T-helper 1 cell treated with Interleukin-12 subunit alpha and Interleukin-12 subunit beta and Interleukin-4 antibody, amounts not matched to agents 30 μg/mL and 1 μg/mL, for 36 hours (primary cell): ENCODE measurements around the gene COPA.

Experiments
- H3K27ac Mint-ChIP-seq: one replicate; pipeline ENCODE4 v1.8.0; 2021; ENCODE audit warnings: mild to moderate bottlenecking, mixed read lengths
- H3K27me3 Mint-ChIP-seq: one replicate; pipeline ENCODE4 v1.8.0; 2021; ENCODE audit warnings: low read depth, mixed read lengths
- H3K36me3 Mint-ChIP-seq: one replicate; pipeline ENCODE4 v1.8.0; 2021; ENCODE audit warnings: low read depth, mixed read lengths
- H3K4me1 Mint-ChIP-seq: one replicate; pipeline ENCODE4 v1.8.0; 2021; ENCODE audit warnings: low read depth, mixed read lengths
- H3K4me3 Mint-ChIP-seq: one replicate; pipeline ENCODE4 v1.8.0; 2021; ENCODE audit warnings: mild to moderate bottlenecking, moderate library complexity, mixed read lengths
- H3K9me3 Mint-ChIP-seq: one replicate; pipeline ENCODE4 v1.8.0; 2021; ENCODE audit warnings: mixed read lengths

COPA gene

DNA sequence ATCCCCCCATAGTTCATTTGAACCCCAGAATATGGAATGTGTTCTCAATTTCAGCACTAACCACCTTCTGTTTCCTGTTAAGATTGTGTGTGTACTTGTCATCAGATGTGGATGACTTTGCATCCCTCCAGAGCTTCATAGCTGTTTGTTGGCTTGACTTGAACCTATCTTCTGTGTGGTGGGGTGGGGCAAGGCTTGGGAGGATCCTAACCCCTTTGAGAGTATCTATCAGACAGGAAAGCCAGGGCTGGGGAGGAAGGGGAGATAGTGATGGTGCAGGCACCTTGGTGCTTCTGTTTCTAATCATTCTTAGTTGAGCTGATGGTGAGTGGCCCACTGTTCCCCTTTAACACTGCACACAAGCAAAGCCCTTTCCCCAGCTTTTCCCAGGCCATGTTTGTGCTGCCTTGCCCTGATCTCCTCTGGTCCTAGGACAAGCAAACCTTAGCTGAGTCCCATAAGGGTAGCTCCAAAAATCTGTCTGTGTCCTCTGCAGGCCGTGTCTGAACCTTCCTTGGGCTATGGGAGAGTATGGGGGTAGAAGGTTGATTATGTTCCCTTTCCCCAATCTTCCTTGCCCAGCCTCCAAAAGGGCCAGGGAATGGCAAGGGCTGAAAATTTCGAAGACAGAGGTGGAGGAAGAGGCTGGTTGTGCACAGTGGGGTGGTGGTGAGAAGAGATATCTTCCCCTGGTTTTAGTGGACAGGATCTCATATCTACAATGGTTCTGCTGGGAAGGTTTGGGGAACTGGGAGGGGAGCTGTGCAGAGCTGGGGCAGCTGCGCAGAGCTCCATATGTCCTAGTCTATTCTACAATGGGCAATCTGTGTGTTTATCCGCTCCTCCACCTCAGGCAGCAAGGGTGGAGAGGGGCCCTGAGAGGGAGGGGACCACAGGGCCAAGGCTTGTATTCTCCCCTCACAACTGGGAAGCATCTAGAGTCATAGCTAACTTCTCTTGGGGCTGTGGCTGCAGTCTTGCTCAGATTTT is 25.2 kb upstream of the COPA start:
- no peaks in the 10 kb centered on the region for H3K9me3 Mint-ChIP-seq
- no peak overlapping the region for H3K27ac Mint-ChIP-seq
- no peaks in the 10 kb centered on the region for H3K36me3 Mint-ChIP-seq
- no peaks in the 10 kb centered on the region for H3K27me3 Mint-ChIP-seq
- no peaks in the 10 kb centered on the region for H3K4me1 Mint-ChIP-seq
- no peak overlapping the region for H3K4me3 Mint-ChIP-seq

DNA sequence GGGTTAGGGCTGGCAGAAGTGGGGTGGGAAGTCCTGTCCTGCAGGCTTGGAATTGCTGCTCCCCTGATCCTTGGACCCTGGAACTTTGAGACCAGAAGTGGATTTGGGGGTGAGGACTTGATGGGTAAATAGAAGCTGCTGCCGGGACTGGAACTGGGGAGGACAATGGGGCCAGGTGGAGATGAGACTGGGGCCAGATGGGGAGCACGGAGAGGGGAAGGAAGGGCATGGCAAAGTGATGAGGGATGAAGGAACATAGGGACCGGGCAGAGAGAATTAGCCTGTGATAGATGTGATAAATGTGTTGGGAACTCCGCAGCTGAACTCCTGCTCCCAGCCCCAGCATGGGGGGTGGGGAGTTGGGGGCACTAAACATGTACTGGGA is 24.5 kb upstream of the COPA start:
- no peak overlapping the region for H3K4me3 Mint-ChIP-seq
- no peaks in the 10 kb centered on the region for H3K36me3 Mint-ChIP-seq
- no peaks in the 10 kb centered on the region for H3K9me3 Mint-ChIP-seq
- H3K27me3 Mint-ChIP-seq, result no peaks in the 10 kb centered on the region
- H3K27ac Mint-ChIP-seq, result no peak overlapping the region
- H3K4me1 Mint-ChIP-seq, result no peaks in the 10 kb centered on the region

DNA sequence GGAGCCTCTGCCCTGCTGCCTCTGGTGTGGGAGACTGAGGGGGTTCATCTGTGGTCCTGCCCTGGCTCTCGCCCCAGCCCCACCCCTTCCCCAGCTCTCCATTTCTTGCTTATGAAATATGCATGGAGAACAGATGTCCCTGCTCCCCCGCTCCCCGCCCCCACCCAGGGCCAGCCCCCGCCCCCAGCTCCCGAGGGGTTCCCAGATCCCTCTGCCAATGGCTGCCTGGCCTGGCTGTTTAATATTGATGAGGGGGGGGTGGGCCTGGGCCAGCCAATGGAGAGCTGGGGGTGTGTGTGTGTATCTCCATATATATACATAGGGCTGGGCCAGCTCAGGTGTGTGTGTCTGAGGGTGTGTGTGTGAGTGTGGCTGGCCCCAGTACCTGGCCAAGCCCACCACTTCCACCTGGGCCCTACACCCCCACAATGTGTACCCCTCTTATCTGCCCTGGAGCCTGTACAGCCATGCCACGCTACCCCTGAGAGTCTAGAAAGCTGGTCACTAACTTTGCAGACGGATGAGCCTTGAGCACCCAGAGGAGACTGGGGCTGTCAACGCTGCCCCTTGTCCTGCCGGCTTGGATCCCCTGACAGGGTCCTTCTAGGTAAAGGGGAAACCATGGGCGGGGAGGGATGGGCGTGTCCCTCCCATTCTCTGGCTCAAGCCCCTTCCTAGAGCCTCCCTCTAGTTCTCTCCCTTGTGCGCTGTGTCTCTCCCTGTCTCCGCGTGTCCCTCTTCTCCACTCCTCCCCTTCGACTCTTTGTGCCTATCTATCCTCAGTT is 23.9 kb upstream of the COPA start, which contains the start of gene NHLH1:
NHLH1 (plus strand) TSS at position 341 of the 785 bp plus-strand sequence. CDS start 3,661 bp downstream, outside the sequence.
- H3K27ac Mint-ChIP-seq, result no peak within 1 kb of the TSS
- no peaks in the 10 kb centered on the region for H3K4me1 Mint-ChIP-seq
- H3K4me3 Mint-ChIP-seq, result no peak within 1 kb of the TSS
- H3K36me3 Mint-ChIP-seq, result no peaks in the 10 kb centered on the region
- no peaks in the 10 kb centered on the region for H3K9me3 Mint-ChIP-seq
- no peaks in the 10 kb centered on the region for H3K27me3 Mint-ChIP-seq

DNA sequence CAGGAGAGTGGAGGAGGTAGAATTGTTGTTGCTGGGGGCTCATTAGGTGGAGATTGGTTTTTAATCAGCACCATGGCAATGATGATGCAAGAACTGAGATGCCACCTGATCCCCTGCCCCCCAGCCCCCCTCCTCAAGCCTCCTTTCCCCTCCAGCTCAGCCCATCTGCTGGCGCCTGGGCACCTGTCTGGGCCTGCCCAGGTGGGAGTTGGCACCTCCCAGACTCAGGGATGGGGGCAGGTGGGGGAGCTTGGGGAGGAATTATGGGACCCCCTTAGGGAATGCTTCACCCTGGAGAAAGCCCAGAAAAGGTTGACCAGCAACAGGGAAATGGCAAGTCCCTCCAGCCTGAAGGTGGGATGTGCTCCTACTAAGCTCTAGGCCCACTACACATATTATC is 22.3 kb upstream of the COPA start:
- H3K27ac Mint-ChIP-seq, result no peak overlapping the region
- H3K9me3 Mint-ChIP-seq, result no peaks in the 10 kb centered on the region

DNA sequence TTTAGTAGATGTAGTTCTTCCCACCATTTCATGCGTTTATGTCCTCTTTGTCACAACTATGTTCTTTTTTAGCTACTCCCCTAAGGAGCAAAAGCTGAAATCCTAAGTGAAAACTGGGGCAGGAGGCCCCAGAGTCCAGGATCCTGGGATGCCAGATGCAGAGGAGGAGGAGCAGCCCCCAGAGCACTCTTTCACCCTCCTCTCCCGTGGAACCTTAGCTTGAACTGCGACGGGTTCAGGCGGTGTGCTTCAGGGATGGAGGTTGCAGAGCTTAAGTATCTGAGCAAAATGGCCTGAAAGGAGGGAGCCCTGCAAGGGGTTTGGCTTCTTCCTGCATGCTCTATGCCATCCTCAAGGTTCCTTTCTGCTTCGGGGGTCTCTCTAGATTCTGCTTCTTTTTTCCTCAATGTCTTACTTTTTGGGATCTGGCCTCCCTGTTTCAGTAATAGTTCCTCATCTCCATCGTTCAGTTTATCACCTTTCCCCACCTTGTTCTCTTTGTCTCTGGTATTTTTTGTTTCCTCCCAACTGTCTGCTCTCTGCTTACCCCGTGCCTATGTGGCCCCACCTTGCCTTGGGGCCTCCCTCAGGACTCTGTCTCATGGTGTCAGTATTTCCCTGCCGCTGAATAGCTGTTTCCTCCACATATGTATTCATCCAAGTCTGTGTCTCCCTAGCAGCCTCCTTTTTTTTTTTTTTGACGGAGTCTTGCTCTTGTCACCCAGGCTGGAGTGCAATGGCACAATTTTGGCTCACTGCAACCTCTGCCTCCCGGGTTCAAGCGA is 21.1 kb upstream of the COPA start:
- no peaks in the 10 kb centered on the region for H3K27me3 Mint-ChIP-seq
- no peaks in the 10 kb centered on the region for H3K4me1 Mint-ChIP-seq
- no peak overlapping the region for H3K27ac Mint-ChIP-seq
- H3K4me3 Mint-ChIP-seq, result no peak overlapping the region
- H3K9me3 Mint-ChIP-seq, result no peaks in the 10 kb centered on the region
- peaks cover 11% of the 10 kb centered on the region for H3K36me3 Mint-ChIP-seq

More for the DNA sequence above, 22.3 kb upstream of the COPA start:
- Mint-ChIP-seq H3K36me3 (peaks cover 9% of the 10 kb centered on the region), H3K4me1 (no peaks in the 10 kb centered on the region), H3K27me3 (no peaks in the 10 kb centered on the region), H3K4me3 (no peak overlapping the region)

DNA sequence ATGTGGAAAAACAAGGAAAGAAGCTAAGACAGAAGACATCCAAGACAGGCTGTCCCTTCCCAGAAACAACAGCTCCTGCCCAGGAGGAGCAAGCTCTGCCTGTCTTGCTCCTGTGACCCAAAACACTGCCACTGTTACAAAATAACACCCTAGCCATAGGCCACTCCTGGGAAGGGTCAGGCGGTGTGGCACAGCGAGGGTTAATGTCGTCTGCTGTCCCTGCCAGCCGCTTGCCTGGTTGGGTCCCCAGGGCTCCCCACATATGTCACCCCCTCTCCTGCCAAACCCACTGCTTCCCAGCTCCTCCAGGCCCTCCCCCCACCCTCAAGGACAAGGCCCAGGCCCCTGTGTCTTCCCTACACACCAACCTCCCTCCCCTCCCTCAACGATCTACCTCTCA is 20.0 kb upstream of the COPA start:
- no peaks in the 10 kb centered on the region for H3K9me3 Mint-ChIP-seq
- no peak overlapping the region for H3K4me3 Mint-ChIP-seq
- no peaks in the 10 kb centered on the region for H3K27me3 Mint-ChIP-seq
- H3K27ac Mint-ChIP-seq, result no peak overlapping the region
- H3K36me3 Mint-ChIP-seq, result peaks cover 19% of the 10 kb centered on the region
- H3K4me1 Mint-ChIP-seq, result no peaks in the 10 kb centered on the region

DNA sequence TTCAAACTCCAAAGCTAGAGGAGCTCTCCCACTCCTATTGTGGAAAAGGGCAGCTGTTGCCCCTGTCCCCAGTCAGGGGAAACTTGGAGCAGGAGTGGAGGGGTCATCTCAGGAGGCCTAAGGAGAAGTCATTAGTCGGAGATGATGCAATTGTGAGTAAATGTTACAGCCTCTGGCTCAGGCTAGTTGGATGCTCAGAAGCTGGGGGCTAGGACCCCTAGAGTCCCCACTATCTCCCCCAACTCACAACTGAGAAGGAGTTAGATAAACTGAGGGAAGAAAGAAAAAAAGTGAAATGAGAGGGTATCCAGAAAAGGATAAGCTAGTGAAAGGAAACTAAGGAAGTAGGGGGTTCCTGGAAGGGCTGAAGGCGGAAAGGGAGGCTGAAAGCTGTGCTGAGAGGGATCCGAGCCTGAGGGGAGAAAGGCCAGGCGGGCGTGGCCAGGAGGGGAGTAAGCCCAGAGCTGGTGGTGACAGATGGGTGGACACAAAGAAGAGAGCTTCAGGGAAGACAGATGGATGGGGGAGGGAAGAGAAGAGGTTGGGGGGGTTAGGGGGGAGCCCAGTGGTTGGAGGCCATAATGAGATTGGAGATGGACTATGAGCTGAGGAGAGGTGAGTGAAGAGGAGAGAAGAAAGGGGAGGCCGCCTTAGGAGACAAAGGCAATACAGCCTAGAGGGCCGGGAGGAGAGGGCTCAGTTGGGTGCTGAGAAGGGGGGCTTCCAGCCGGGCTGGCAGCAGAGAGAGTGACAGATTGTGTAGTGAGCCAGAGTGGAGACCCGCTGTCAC is 19.3 kb upstream of the COPA start:
- H3K27me3 Mint-ChIP-seq, result no peaks in the 10 kb centered on the region
- no peaks in the 10 kb centered on the region for H3K9me3 Mint-ChIP-seq
- H3K4me3 Mint-ChIP-seq, result no peak overlapping the region
- H3K27ac Mint-ChIP-seq, result no peak overlapping the region
- H3K36me3 Mint-ChIP-seq, result peaks cover 23% of the 10 kb centered on the region
- H3K4me1 Mint-ChIP-seq, result no peaks in the 10 kb centered on the region

DNA sequence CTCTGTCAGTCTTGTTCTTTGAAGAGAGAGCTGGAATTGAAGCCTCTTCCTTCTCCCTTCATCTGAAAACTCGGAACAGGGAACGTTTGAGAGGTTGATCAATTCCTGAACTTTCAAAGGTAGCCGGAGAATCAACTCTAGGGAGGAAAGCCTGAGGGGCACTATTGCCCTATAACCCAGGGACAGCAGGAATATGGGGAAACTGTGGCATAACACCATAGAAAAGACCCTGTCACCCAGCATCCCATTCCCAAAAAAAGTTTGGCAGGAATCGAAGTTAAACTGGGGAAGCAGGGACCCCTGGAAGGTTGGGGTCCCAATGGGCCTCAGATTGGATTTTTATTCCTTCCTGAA is 18.7 kb upstream of the COPA start:
- Mint-ChIP-seq H3K9me3 (no peaks in the 10 kb centered on the region), H3K27me3 (no peaks in the 10 kb centered on the region), H3K4me3 (no peak overlapping the region), H3K27ac (no peak overlapping the region), H3K4me1 (no peaks in the 10 kb centered on the region), H3K36me3 (peaks cover 27% of the 10 kb centered on the region)

DNA sequence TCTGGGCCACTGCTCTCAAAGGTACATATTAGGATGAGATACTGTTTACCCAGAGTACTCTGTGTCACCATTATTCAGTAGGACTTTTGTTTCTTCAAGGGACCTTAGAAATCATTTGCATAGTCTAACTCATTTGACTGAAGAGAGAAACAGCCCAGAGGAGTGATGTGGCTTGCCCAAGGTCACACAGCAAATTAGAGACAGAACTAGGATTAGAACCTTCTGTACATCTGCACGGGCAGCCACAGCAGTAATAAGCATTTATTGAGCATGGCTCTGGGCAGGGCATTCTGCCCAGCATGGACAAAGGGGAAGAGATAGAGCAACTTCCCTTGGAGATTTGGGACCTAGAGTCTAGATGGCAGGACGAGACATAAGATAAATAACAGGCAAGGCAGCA is 18.1 kb upstream of the COPA start:
- no peaks in the 10 kb centered on the region for H3K9me3 Mint-ChIP-seq
- H3K27ac Mint-ChIP-seq, result no peak overlapping the region
- no peaks in the 10 kb centered on the region for H3K27me3 Mint-ChIP-seq
- no peak overlapping the region for H3K4me3 Mint-ChIP-seq
- H3K4me1 Mint-ChIP-seq, result no peaks in the 10 kb centered on the region
- peaks cover 30% of the 10 kb centered on the region for H3K36me3 Mint-ChIP-seq

DNA sequence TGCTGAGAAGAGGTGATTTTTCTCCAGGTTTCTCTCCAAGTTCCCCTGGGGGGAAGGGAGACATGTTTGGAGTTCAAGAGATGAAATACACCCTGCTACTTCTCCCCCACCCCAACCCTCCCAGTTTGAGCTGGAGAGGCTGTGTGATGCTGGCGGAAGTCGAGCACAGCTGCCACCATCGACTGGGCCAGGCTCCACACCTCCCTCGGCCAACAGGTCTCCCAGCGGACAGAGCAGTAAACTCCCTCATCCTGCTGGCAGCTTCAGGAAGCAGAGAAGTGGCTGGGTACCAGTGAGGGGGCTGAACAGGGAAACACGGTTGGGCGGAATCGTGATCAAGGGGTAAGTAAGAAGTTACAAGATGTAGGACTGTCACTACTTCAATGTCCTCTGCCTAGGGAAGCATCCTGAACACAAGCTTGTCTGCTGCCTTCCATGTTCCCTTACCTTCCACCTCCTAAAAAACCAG is 17.2 kb upstream of the COPA start:
- peaks cover 34% of the 10 kb centered on the region for H3K36me3 Mint-ChIP-seq
- H3K27ac Mint-ChIP-seq, result no peak overlapping the region
- no peaks in the 10 kb centered on the region for H3K27me3 Mint-ChIP-seq
- no peak overlapping the region for H3K4me3 Mint-ChIP-seq
- no peaks in the 10 kb centered on the region for H3K4me1 Mint-ChIP-seq
- no peaks in the 10 kb centered on the region for H3K9me3 Mint-ChIP-seq

DNA sequence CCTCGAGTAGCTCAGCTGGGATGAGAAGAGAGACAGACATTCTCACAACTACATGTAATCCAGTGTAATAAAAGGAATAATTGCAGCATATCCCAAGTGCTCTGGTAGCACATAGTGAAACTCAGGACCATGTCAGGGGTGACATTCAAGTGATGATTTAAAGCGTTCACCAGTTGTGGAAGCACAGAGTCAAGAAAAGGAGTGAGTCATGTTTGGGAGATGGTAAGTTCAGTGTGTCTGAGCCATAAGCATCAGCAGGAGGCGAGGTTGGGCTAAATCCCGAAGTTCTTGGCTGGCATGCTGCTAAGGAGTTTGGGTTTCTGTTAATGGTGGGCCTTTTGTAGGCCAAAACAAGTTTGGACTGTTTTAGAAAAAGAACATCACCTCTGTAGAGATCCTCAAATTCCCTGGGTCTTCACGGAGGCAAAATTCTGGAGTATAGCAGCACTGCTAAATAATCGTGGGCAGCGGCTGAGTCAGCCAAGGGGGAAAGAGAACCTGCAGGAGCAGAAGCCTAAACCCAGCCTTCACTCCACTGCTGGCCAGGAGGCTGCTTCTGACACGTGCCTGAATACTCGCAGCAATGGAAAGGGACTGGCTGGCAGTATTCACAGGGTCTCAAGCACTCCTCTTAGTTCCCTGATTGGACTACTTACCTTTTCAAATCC is 16.6 kb upstream of the COPA start:
- no peaks in the 10 kb centered on the region for H3K9me3 Mint-ChIP-seq
- peaks cover 38% of the 10 kb centered on the region for H3K36me3 Mint-ChIP-seq

DNA sequence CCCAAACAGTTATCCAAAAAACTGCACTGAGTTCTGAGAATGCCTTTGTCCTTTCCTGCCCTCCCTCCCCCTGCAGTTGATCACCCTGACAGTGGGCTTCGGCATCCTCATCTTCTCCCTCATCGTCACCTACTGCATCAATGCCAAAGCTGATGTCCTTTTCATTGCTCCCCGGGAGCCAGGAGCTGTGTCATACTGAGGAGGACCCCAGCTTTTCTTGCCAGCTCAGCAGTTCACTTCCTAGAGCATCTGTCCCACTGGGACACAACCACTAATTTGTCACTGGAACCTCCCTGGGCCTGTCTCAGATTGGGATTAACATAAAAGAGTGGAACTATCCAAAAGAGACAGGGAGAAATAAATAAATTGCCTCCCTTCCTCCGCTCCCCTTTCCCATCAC is 15.0 kb upstream of the COPA start:
- no peaks in the 10 kb centered on the region for H3K9me3 Mint-ChIP-seq
- H3K27me3 Mint-ChIP-seq, result no peaks in the 10 kb centered on the region
- no peak overlapping the region for H3K4me3 Mint-ChIP-seq
- peaks cover 49% of the 10 kb centered on the region for H3K36me3 Mint-ChIP-seq
- no peak overlapping the region for H3K27ac Mint-ChIP-seq
- no peaks in the 10 kb centered on the region for H3K4me1 Mint-ChIP-seq

More for the DNA sequence above, 16.6 kb upstream of the COPA start:
- Mint-ChIP-seq H3K27ac (no peak overlapping the region), H3K27me3 (no peaks in the 10 kb centered on the region), H3K4me1 (no peaks in the 10 kb centered on the region), H3K4me3 (no peak overlapping the region)

DNA sequence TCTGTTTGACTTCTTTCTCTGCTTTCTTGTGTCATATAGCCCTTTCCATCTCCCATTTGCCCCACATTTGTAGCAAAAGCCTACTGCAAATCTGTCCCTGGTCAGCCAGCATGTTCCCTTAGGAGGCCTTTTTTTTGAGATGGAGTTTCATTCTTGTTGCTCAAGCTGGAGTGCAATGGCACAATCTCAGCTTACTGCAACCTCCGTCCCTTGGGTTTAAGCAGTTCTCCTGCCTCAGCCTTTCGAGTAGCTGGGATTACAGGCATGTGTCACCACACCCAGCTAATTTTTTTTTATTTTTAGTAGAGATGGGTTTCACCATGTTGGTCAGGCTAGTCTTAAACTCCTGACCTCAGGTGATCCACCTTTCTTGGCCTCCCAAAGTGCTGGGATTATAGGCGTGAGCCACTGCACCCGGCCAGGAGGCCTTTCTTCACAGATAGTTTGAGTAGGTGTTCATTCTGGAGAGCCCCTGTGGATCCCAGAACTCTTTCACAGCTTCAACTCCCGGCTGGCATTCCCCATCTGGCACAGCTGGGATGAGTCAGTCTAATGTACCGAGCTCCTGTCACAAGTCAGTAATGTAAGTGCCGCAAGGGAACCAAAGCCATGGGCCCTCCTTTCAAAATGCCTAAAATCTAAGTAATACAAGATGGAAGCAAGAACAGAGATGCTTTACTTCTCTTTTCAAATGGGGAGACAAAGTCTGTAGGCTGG is 14.4 kb upstream of the COPA start:
- H3K36me3 Mint-ChIP-seq, result peaks cover 54% of the 10 kb centered on the region
- H3K27ac Mint-ChIP-seq, result no peak overlapping the region
- no peaks in the 10 kb centered on the region for H3K4me1 Mint-ChIP-seq
- H3K4me3 Mint-ChIP-seq, result no peak overlapping the region
- H3K9me3 Mint-ChIP-seq, result no peaks in the 10 kb centered on the region
- H3K27me3 Mint-ChIP-seq, result no peaks in the 10 kb centered on the region
